PC-9 (cell line): ENCODE data around the gene ARHGEF37.

Source experiments
- EZH2 ChIP-seq: fragments of 200-600 bp; sonication (generic); IDR thresholded peaks from 2 replicates; pipeline ENCODE4 v1.8.0; 2017; ENCODE audit warnings: antibody characterized with exemption, low read depth
- TF ChIP-seq, protein P1 (sequence below): fragments of 200-600 bp; sonication (generic); conservative IDR thresholded peaks from 2 replicates; pipeline ENCODE4 v1.6.1; 2017; ENCODE audit warnings: mixed run types, antibody characterized with exemption, mild to moderate bottlenecking, moderate library complexity

DNA sequence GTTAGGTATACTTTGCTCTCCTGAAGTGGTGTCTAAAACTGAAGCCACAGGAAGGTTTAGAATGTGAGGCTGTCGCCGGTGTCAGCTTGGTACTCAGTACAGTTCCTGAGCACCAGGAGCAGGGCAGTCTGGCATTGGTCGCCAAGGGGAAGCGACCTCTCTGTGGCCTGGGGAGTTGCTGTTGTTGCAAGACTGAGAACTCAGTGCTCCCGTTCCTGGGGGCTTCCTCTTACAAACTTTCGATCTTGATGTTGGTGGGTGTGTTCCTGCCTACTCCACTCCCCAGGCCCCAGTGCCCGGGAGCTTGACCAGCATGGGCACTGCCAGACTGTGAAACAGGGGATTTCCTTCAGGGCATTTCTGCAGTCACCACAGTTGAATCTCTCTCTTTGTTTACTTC is 96.4 kb downstream of the ARHGEF37 start:
- TF ChIP-seq, protein P1, sequence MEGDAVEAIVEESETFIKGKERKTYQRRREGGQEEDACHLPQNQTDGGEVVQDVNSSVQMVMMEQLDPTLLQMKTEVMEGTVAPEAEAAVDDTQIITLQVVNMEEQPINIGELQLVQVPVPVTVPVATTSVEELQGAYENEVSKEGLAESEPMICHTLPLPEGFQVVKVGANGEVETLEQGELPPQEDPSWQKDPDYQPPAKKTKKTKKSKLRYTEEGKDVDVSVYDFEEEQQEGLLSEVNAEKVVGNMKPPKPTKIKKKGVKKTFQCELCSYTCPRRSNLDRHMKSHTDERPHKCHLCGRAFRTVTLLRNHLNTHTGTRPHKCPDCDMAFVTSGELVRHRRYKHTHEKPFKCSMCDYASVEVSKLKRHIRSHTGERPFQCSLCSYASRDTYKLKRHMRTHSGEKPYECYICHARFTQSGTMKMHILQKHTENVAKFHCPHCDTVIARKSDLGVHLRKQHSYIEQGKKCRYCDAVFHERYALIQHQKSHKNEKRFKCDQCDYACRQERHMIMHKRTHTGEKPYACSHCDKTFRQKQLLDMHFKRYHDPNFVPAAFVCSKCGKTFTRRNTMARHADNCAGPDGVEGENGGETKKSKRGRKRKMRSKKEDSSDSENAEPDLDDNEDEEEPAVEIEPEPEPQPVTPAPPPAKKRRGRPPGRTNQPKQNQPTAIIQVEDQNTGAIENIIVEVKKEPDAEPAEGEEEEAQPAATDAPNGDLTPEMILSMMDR, result no peak
- TF ChIP-seq EZH2, result no peak
